ENCODE data around the gene CKB.

The CKB gene

GRCh38 chr14:103488071-103488470 lies 34.6 kb downstream of the CKB start:
- no peak for DNase-seq (ENCODE audit: low read depth in 2 of 2)

GRCh38 chr14:103485504-103485903 lies 37.1 kb downstream of the CKB start:
- no peak for DNase-seq (ENCODE audit: low read depth in 2 of 2)

DNA sequence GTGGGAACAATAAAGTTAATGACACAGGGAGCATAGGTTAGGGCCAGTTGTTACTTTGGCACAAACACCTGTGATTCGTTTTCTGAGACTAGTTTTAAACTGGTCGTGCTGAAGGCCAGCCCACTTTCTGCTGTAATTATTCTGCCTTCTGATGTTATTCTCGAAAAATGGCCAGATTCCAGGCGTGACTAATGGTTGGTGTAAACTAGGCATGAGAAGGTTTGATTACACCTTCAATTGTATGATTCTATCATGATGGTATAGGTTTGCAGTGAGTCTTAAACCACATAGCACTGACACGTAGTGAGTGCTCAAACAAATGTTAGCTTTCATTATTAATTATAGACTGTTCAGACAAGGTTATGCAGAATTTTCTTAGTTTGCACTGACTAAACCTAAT lies 39.0 kb downstream of the CKB start:
- no peak for DNase-seq (ENCODE audit: low read depth in 2 of 2)

DNA sequence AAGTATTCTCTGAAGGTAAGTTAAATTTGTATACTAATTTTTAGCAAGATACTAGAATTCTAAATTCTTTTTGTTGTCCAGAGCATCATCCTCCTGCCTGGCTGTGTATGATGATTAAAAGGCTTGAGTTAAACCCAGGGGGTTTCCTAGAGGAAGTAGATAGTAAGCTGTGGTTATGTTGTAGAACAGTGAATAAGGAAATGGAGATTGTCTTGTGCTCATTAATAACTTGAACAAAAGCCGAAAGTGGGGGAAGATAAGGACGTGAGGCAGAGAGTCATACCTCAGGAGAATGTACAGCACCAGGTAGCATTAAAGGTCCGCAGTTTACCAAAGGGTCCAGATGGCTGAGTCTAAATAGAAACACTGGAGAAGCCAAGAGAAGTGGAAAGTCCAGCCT lies 42.0 kb downstream of the CKB start:
- DNase-seq (ENCODE audit: low read depth in 2 of 2) = no peak

- no peak for DNase-seq (ENCODE audit: low read depth in 2 of 2)
Measured at GRCh38 chr14:103476631-103477030, 46.0 kb downstream of the CKB start.

DNA sequence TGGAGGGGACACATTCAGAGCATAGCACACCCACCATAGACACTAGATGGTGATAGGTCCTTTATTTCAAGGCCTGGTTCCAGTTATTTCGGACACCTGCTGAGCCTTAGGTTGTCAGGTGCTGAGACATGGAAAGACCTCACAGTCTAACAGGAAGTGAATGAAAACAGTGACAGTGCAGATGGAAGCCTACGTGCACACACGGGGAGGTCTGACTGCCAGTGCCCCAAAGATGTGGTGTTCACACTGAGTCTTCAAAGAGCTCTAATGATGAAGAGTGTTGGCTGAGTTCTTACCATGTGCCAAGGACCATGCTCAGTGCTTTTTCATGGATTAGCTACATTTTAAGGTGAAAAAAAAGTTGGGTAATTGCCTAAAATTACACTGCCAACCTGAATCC lies 46.6 kb downstream of the CKB start:
- no peak for DNase-seq (ENCODE audit: low read depth in 2 of 2)

- no peak for DNase-seq (ENCODE audit: low read depth in 2 of 2)
Measured at GRCh38 chr14:103474893-103475292, 47.7 kb downstream of the CKB start.

DNA sequence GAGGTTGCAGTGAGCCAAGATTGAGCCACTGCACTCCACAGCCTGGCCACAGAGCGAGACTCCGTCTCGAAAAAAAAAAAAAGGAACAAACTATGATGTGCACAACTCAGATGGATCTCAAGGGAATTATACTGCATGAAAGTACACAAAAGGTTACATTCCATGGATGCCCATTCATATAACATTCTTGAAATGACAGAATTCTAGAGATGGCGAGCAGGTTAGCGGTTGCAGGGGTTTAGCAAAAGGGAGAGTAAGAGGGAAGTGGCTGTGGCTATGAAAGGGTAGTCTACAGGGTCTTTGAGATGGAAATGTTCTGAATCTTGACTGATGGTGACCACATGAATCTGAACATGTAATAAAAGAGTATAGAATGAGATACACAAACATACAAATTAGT lies 49.7 kb downstream of the CKB start:
- no peak for DNase-seq (ENCODE audit: low read depth in 2 of 2)
